Transverse colon (tissue), 4 donors: ENCODE measurements around the gene RBM20.

Experiments
- EP300 ChIP-seq: sonication (generic); formaldehyde crosslinking; IDR thresholded peaks from one replicate; pipeline ENCODE4 v1.6.1; 2017; ENCODE audit warnings: antibody characterized with exemption, low read depth
- POLR2AphosphoS5 ChIP-seq, 3 donors: sonication (generic); formaldehyde crosslinking; IDR thresholded peaks; one replicate each; pipeline ENCODE4 v1.6.1; 2016; ENCODE audit warnings: antibody characterized with exemption in 3 of 3
- TF ChIP-seq, protein P1 (sequence below), 5 experiments: fragments of 200-600 bp in 3 of 5; fragments of 450-650 bp in 2 of 5; sonication (generic) in 3 of 5; IDR thresholded peaks; 1 replicate in 2 of 5; 2 replicates in 3 of 5; pipeline ENCODE4 v1.5.1; 2016 to 2017; ENCODE audit warnings: antibody characterized with exemption in 5 of 5, inconsistent platforms in 3 of 5, mild to moderate bottlenecking in 2 of 5, moderate library complexity in 1 of 5

DNA sequence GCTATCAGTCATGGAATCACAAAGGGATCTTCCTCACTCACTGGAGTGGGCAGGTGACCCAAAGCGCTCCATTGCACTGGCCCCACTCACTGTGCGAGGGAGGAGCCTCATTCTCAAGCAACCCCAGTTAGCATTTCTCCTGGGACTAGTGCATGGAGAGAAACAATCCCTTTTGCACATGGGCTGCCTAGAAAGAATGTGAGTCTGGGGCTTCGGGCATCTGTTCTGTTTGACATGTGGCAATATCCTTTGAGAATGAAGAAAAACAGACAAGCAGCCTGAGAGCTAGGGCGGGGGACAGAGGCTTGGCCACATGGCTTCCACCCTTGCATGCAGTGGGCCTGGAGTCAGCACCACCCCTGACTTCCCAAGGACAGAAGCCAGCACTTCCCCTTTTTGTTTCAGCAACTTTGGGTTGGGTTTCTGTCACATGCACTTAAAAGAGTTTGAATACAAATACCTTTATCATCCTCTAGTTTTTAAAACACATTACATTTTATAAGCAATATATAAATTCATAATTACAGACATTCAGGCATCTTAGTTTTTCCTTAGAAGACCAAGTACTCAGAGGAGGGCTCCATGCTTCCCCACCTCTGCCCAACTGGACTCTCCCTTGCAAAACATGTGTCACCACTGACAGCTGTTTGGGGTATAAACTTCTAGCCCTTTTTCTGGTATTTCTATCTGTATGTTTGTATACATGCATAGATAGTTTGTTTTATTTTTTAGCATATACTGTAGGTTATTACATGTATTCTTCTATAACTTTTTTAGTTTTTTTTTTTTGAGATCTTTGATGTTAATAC lies 73.8 kb downstream of the RBM20 start:
- TF ChIP-seq POLR2AphosphoS5 (IDR thresholded peaks at IDR 0.05) (no peak), EP300 (no peak)
- TF ChIP-seq, protein P1, sequence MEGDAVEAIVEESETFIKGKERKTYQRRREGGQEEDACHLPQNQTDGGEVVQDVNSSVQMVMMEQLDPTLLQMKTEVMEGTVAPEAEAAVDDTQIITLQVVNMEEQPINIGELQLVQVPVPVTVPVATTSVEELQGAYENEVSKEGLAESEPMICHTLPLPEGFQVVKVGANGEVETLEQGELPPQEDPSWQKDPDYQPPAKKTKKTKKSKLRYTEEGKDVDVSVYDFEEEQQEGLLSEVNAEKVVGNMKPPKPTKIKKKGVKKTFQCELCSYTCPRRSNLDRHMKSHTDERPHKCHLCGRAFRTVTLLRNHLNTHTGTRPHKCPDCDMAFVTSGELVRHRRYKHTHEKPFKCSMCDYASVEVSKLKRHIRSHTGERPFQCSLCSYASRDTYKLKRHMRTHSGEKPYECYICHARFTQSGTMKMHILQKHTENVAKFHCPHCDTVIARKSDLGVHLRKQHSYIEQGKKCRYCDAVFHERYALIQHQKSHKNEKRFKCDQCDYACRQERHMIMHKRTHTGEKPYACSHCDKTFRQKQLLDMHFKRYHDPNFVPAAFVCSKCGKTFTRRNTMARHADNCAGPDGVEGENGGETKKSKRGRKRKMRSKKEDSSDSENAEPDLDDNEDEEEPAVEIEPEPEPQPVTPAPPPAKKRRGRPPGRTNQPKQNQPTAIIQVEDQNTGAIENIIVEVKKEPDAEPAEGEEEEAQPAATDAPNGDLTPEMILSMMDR (IDR thresholded peaks at IDR 0.05): no peak
